ENCODE results near the gene PXYLP1. TPM values are rescaled to one million over a fixed set of nuclear protein-coding genes. Genes with fewer than 3 reads are reported as not detected.

PXYLP1 gene
- total and polyA plus RNA-seq, 2 of the 8 experiments (the other 6 are each of a cell fraction or from before 2014, with no cell fraction given), result 19.4 to 20.6 TPM

- H3K9ac ChIP-seq (replicated peaks in 1 of 4; ENCODE audit: extremely low read depth in 1 of 4, low read depth in 3 of 4, low read length in 3 of 4), result no peak overlapping the region
These were observed 5.7 kb upstream of the PXYLP1 start for GRCh38 chr3:141225939-141226338.

More at GRCh38 chr3:141225939-141226338, 5.7 kb upstream of the PXYLP1 start:
- Histone ChIP-seq H3K56ac (replicated peaks; ENCODE audit: insufficient read length, low read depth, low read length) (no peak overlapping the region), H3K27me3 (replicated peaks in 1 of 4; ENCODE audit: control insufficient read depth in 3 of 4, extremely low read depth in 1 of 4, insufficient read depth in 3 of 4, low read length in 3 of 4) (peaks cover 0 to 14% (median 11%) of the 10 kb centered on the region in 4 experiments; a peak in 4 of 7 replicates), H3K79me2 (ENCODE audit: control insufficient read depth in 1 of 2, insufficient read depth in 2 of 2, low read length in 2 of 2) (no peaks in the 10 kb centered on the region), H4K20me1 (replicated peaks in 1 of 2; ENCODE audit: control insufficient read depth in 1 of 2, insufficient read depth in 2 of 2, low read length in 2 of 2) (no peaks in the 10 kb centered on the region), H3K18ac (ENCODE audit: extremely low read depth, low read length) (no peak overlapping the region), H3K36me3 (ENCODE audit: control insufficient read depth in 2 of 4, insufficient read depth in 4 of 4, low read length in 3 of 4) (no peaks in the 10 kb centered on the region), H3K4me3 (ENCODE audit: extremely low read depth in 1 of 4, insufficient read depth in 2 of 4, low read depth in 3 of 4, low read length in 4 of 4) (no peak overlapping the region), H2BK120ac (replicated peaks; ENCODE audit: low read depth, low read length) (no peak overlapping the region), H3K23ac (ENCODE audit: insufficient read length) (no peak overlapping the region), H3K79me1 (ENCODE audit: low read depth, low read length) (no peaks in the 10 kb centered on the region), H3K4me1 (replicated peaks in 1 of 4; ENCODE audit: control insufficient read depth in 3 of 4, insufficient read depth in 4 of 4, low read length in 3 of 4) (peaks cover 2 to 12% (median 5%) of the 10 kb centered on the region in 4 experiments; a peak in 4 of 7 replicates), H2BK15ac (ENCODE audit: low read length) (no peak overlapping the region), H3K27ac (ENCODE audit: low read depth, low read length) (no peak overlapping the region), H3K4me2 (ENCODE audit: insufficient read depth in 1 of 2, low read depth in 2 of 2, low read length in 2 of 2) (no peak overlapping the region), H2AK5ac (ENCODE audit: low read depth, low read length) (no peak overlapping the region), H4K5ac (ENCODE audit: insufficient read length, low read depth, low read length) (no peak overlapping the region), H2AFZ (ENCODE audit: low read length) (no peak overlapping the region), H4K91ac (replicated peaks; ENCODE audit: insufficient read length, low read length) (no peak overlapping the region), H2BK12ac (ENCODE audit: low read depth, low read length) (no peak overlapping the region), H3K23me2 (ENCODE audit: low read depth, low read length) (no peaks in the 10 kb centered on the region; the same call in 1 of the 2 replicates), H2BK20ac (ENCODE audit: low read length) (no peak overlapping the region), H3K14ac (ENCODE audit: insufficient read length) (no peak overlapping the region), H3K4ac (replicated peaks; ENCODE audit: insufficient read length, low read depth, low read length) (no peak overlapping the region), H2BK5ac (ENCODE audit: low read depth, low read length) (no peak overlapping the region), H4K8ac (ENCODE audit: extremely low read depth, insufficient read depth, low read length) (no peak overlapping the region), H3K9me3 (ENCODE audit: insufficient read depth in 2 of 2, low read depth in 1 of 2, low read length in 1 of 2) (0 out of 4 replicates have a peak, but pooled peaks cover 0 to 4% of the 10 kb centered on the region in 2 experiments)
- ChIA-PET CTCF (ENCODE audit: partially characterized antibody) (no interaction called here), POLR2A (ENCODE audit: partially characterized antibody) (no interaction called here)
- TF ChIP-seq RNF2 (IDR thresholded peaks at IDR 0.05; ENCODE audit: borderline replicate concordance, low read depth, low read length, missing control alignments, poor library complexity, severe bottlenecking) (no peak), BACH1 (IDR thresholded peaks at IDR 0.05; ENCODE audit: low read length) (no peak), MAFK (IDR thresholded peaks at IDR 0.05; ENCODE audit: low read depth, low read length) (no peak), YY1 (IDR thresholded peaks at IDR 0.05; ENCODE audit: low read depth, low read length) (no peak), CBX8 (IDR thresholded peaks at IDR 0.05; ENCODE audit: borderline replicate concordance, low read depth, low read length) (no peak), BRCA1 (IDR thresholded peaks at IDR 0.05; ENCODE audit: low read depth, low read length) (no peak), NRF1 (IDR thresholded peaks at IDR 0.05; ENCODE audit: low read depth, low read length) (no peak), SRF (IDR thresholded peaks at IDR 0.05; ENCODE audit: low read depth, low read length) (no peak), RXRA (IDR thresholded peaks at IDR 0.05; ENCODE audit: insufficient read depth, low read depth, low read length) (no peak), CBX5 (IDR thresholded peaks at IDR 0.05; ENCODE audit: low read depth, low read length) (no peak), CTBP2 (IDR thresholded peaks at IDR 0.05; ENCODE audit: borderline replicate concordance, insufficient read depth, insufficient read length, low read length) (no peak), CREB1 (IDR thresholded peaks at IDR 0.05) (no peak)
- DNase-seq (ENCODE audit: low read depth in 1 of 2, low spot score in 2 of 2), result no peak
- FAIRE-seq, result no peak
